Measurements from ENCODE around the gene EXOC1. TPM values are rescaled to one million over a fixed set of nuclear protein-coding genes. Genes with fewer than 3 reads are reported as not detected.
A peak's percentile ranks its signal among the peaks of the same experiment; 100 is the strongest.

The EXOC1 gene
- total RNA-seq, 1 donor from 2014 or later: 33.3 TPM

DNA sequence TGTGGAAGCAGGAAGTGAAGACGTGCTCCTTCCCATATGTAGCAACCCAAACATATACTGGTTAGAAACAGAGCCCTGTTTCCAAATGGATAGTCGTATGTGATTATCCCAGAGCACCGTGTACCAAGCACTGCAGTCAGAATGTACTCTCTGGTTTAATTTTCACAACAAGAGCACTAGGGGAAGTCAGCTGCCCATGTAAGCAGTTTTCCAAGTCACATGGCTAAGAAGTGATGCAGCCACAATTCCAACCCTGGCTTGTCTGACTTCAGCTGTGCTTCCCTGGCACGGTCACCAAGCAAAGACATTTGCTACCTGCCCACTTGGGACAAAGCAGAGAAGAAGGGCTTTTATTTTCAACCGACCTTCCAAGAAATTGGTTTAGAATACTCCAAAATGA lies 67.1 kb downstream of the EXOC1 start:
- FAIRE-seq (no peak), DNase-seq (ENCODE audit: low read depth) (no peak)
- H3K36me3 ChIP-seq (ENCODE audit: insufficient read depth, low read length): no peaks in the 10 kb centered on the region
- peak overlapping the region; percentile 41 for H2AFZ ChIP-seq (ENCODE audit: low read depth, low read length)
- H3K27me3 ChIP-seq (ENCODE audit: insufficient read depth, low read length): no peaks in the 10 kb centered on the region
- H3K4me1 ChIP-seq (ENCODE audit: insufficient read depth, low read length): no peaks in the 10 kb centered on the region
- Mint-ChIP-seq H3K4me3 (ENCODE audit: unreplicated experiment) (no peak overlapping the region), H3K4me1 (ENCODE audit: low read depth, unreplicated experiment) (no peaks in the 10 kb centered on the region), H3K9me3 (ENCODE audit: unreplicated experiment) (no peaks in the 10 kb centered on the region), H3K36me3 (ENCODE audit: low read depth, unreplicated experiment) (no peaks in the 10 kb centered on the region), H3K27me3 (ENCODE audit: low read depth, unreplicated experiment) (no peaks in the 10 kb centered on the region), H3K27ac (ENCODE audit: unreplicated experiment) (no peak overlapping the region)
- no peak overlapping the region for H3K4me2 ChIP-seq (ENCODE audit: low read length)
- no peak overlapping the region for H3K9ac ChIP-seq (ENCODE audit: low read length)
- H3K27ac ChIP-seq (ENCODE audit: low read depth, low read length): no peak overlapping the region
- H3K79me2 ChIP-seq (ENCODE audit: insufficient read depth, low read length): no peaks in the 10 kb centered on the region
- H3K4me3 ChIP-seq (ENCODE audit: insufficient read depth, low read depth, low read length): no peak overlapping the region
- H3K9me3 ChIP-seq (ENCODE audit: insufficient read depth, low read depth, low read length): no peaks in the 10 kb centered on the region
- TF ChIP-seq EZH2 (IDR thresholded peaks at IDR 0.05; ENCODE audit: insufficient read depth, low read length): no peak
- TF ChIP-seq, protein P1, sequence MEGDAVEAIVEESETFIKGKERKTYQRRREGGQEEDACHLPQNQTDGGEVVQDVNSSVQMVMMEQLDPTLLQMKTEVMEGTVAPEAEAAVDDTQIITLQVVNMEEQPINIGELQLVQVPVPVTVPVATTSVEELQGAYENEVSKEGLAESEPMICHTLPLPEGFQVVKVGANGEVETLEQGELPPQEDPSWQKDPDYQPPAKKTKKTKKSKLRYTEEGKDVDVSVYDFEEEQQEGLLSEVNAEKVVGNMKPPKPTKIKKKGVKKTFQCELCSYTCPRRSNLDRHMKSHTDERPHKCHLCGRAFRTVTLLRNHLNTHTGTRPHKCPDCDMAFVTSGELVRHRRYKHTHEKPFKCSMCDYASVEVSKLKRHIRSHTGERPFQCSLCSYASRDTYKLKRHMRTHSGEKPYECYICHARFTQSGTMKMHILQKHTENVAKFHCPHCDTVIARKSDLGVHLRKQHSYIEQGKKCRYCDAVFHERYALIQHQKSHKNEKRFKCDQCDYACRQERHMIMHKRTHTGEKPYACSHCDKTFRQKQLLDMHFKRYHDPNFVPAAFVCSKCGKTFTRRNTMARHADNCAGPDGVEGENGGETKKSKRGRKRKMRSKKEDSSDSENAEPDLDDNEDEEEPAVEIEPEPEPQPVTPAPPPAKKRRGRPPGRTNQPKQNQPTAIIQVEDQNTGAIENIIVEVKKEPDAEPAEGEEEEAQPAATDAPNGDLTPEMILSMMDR (IDR thresholded peaks at IDR 0.05; ENCODE audit: insufficient read depth, low read depth, low read length): no peak
- no peaks in the 10 kb centered on the region for H4K20me1 ChIP-seq (ENCODE audit: insufficient read depth, low read length)

DNA sequence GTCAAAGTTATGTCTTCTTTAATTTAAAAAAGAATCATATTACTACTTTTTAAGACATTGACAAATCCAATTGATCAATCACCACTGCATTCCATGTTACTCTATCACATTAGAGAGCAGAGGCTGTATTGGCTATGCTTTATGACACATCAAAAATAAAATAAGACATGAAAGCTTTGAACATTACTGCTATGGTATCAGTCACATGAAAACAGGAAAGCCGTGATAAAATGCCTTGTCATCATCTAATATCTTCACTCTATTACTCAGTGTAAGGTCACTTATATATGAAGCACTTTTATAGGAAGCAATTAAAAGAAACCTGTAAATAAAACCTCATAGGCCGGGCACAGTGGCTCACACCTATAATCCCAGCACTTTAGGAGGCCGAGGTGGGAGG lies 67.6 kb downstream of the EXOC1 start:
- Histone ChIP-seq H3K9me3 (ENCODE audit: insufficient read depth, low read depth, low read length) (no peaks in the 10 kb centered on the region), H3K4me2 (ENCODE audit: low read length) (no peak overlapping the region), H3K79me2 (ENCODE audit: insufficient read depth, low read length) (no peaks in the 10 kb centered on the region), H3K4me3 (ENCODE audit: insufficient read depth, low read depth, low read length) (no peak overlapping the region), H3K9ac (ENCODE audit: low read length) (no peak overlapping the region), H2AFZ (ENCODE audit: low read depth, low read length) (no peak overlapping the region), H3K27me3 (ENCODE audit: insufficient read depth, low read length) (no peaks in the 10 kb centered on the region), H3K36me3 (ENCODE audit: insufficient read depth, low read length) (no peaks in the 10 kb centered on the region), H3K27ac (ENCODE audit: low read depth, low read length) (no peak overlapping the region), H4K20me1 (ENCODE audit: insufficient read depth, low read length) (no peaks in the 10 kb centered on the region), H3K4me1 (ENCODE audit: insufficient read depth, low read length) (no peaks in the 10 kb centered on the region)
- H3K36me3 Mint-ChIP-seq (ENCODE audit: low read depth, unreplicated experiment): no peaks in the 10 kb centered on the region
- DNase-seq (ENCODE audit: low read depth) (peak; percentile 0), FAIRE-seq (no peak)
- H3K27ac Mint-ChIP-seq (ENCODE audit: unreplicated experiment): no peak overlapping the region
- no peaks in the 10 kb centered on the region for H3K27me3 Mint-ChIP-seq (ENCODE audit: low read depth, unreplicated experiment)
- TF ChIP-seq, protein P1 (IDR thresholded peaks at IDR 0.05; ENCODE audit: insufficient read depth, low read depth, low read length): no peak
- TF ChIP-seq EZH2 (IDR thresholded peaks at IDR 0.05; ENCODE audit: insufficient read depth, low read length): no peak
- H3K4me1 Mint-ChIP-seq (ENCODE audit: low read depth, unreplicated experiment): no peaks in the 10 kb centered on the region
- H3K4me3 Mint-ChIP-seq (ENCODE audit: unreplicated experiment): no peak overlapping the region
- no peaks in the 10 kb centered on the region for H3K9me3 Mint-ChIP-seq (ENCODE audit: unreplicated experiment)

DNA sequence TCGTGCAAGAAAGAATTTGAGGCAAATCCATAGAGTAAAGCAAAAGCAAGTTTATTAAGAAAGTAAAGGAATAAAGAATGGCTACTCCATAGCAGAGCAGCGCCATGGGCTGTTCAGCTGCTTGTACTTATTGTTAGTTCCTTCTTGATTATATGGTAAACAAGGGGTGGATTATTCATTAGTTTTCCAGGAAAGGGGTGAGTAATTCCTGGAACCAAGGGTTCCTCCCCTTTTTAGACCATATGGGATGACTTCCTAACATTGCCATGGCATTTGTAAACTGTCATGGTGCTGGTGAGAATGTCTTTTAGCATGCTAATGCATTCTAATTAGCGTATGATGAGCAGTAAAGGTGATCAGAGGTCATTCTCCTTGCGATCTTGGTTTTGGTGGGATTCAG lies 71.8 kb downstream of the EXOC1 start:
- Mint-ChIP-seq H3K27me3 (ENCODE audit: low read depth, unreplicated experiment) (no peaks in the 10 kb centered on the region), H3K36me3 (ENCODE audit: low read depth, unreplicated experiment) (no peaks in the 10 kb centered on the region), H3K4me1 (ENCODE audit: low read depth, unreplicated experiment) (peaks cover 2% of the 10 kb centered on the region), H3K27ac (ENCODE audit: unreplicated experiment) (no peak overlapping the region), H3K9me3 (ENCODE audit: unreplicated experiment) (no peaks in the 10 kb centered on the region), H3K4me3 (ENCODE audit: unreplicated experiment) (no peak overlapping the region)
- Histone ChIP-seq H2AFZ (ENCODE audit: low read depth, low read length) (no peak overlapping the region), H3K4me2 (ENCODE audit: low read length) (no peak overlapping the region), H3K9me3 (ENCODE audit: insufficient read depth, low read depth, low read length) (no peaks in the 10 kb centered on the region), H3K4me1 (ENCODE audit: insufficient read depth, low read length) (no peaks in the 10 kb centered on the region), H3K27ac (ENCODE audit: low read depth, low read length) (no peak overlapping the region), H3K9ac (ENCODE audit: low read length) (no peak overlapping the region), H3K27me3 (ENCODE audit: insufficient read depth, low read length) (no peaks in the 10 kb centered on the region), H3K4me3 (ENCODE audit: insufficient read depth, low read depth, low read length) (no peak overlapping the region), H4K20me1 (ENCODE audit: insufficient read depth, low read length) (no peaks in the 10 kb centered on the region), H3K79me2 (ENCODE audit: insufficient read depth, low read length) (no peaks in the 10 kb centered on the region), H3K36me3 (ENCODE audit: insufficient read depth, low read length) (no peaks in the 10 kb centered on the region)
- TF ChIP-seq, protein P1 (IDR thresholded peaks at IDR 0.05; ENCODE audit: insufficient read depth, low read depth, low read length): no peak
- TF ChIP-seq EZH2 (IDR thresholded peaks at IDR 0.05; ENCODE audit: insufficient read depth, low read length): no peak
- DNase-seq (ENCODE audit: low read depth) (peak; percentile 8), FAIRE-seq (no peak)
